Upper lobe of right lung (tissue), 1 donor: ENCODE results near the gene MOGAT3. TPM values are rescaled to one million over a fixed set of nuclear protein-coding genes. Genes with fewer than 3 reads are reported as not detected.
A peak's percentile ranks its signal among the peaks of the same experiment; 100 is the strongest.

Experiments used
- ATAC-seq: fragments of 200-7000 bp; cut with Tn5 transposase; one replicate; pipeline ENCODE4 v1.9.1; 2020; ENCODE audit warnings: mild to moderate bottlenecking, moderate library complexity
- DNase-seq: peaks from one replicate; pipeline ENCODE4 v3.0.0-alpha.2; 2020
- H3K27ac ChIP-seq: fragments of 200-600 bp; one replicate; pipeline ENCODE4 v1.8.0; 2022
- H3K27me3 ChIP-seq: fragments of 200-600 bp; one replicate; pipeline ENCODE4 v1.8.0; 2022; ENCODE audit warnings: mild to moderate bottlenecking
- H3K36me3 ChIP-seq: fragments of 200-600 bp; one replicate; pipeline ENCODE4 v1.8.0; 2022
- H3K4me1 ChIP-seq: fragments of 200-600 bp; one replicate; pipeline ENCODE4 v1.8.0; 2022
- H3K4me3 ChIP-seq: fragments of 200-600 bp; one replicate; pipeline ENCODE4 v1.8.0; 2022; ENCODE audit warnings: mild to moderate bottlenecking
- H3K9me3 ChIP-seq: fragments of 200-600 bp; one replicate; pipeline ENCODE4 v1.8.0; 2022
- CTCF ChIP-seq: fragments of 200-600 bp; IDR thresholded peaks from one replicate; pipeline ENCODE4 v1.8.0; 2022; ENCODE audit warnings: antibody characterized with exemption
- intact Hi-C: fragments of 100-400 bp; cut with DNase I; formaldehyde crosslinking; loops from one replicate; pipeline ENCODE4 v1.11.0; 2022
- total RNA-seq: library from RNA; stranded (reverse); fragmentation: NEBNext Ultra II Directional; extraction: Animal tissue kit (Norgen Biotek cat#: 25700); gene quantifications from one replicate; pipeline ENCODE4 v1.2.1, GENCODE V29; 2021
- donor health status: DM: no; HTN: yes; CAD: no; lungs with severe emphysema.

MOGAT3 gene
- total RNA-seq, 1 donor from 2014 or later, result not detected

DNA sequence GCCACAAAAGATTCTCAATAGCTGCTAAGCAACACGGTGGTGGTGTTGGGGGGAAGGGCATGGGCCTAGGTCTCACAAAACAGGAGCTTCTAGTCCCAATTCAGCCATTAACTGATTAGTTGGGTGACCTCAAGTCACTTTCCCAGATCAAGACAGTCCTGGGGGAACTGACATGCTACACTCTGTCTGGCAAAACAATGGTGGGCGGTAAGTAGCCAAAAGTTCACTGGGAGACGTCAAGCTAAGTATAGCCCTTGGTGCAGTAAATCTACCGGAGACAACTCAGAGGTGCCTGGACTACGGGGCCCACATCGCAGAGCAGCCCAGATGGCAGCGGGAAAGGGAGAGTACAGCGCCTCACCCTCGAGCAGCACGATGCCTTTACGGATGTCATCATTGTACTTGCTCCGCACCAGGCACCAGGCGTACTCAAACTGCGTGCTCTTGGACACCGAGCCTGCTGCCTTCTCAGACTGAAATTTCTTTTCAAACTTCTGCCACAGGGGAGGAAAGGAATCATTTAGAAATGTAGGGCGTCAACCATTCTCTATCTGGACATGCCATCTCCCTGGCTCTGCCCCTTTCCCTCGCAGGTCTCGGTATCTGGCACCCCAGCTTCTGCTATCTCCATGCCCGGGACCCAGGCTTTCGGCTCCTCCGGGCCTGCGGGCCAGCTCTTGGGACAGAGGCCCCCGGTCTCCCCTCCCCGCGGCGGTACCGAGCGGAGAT is 43.0 kb upstream of the MOGAT3 start:
- ATAC-seq, result no peak
- Histone ChIP-seq H3K27me3 (no peaks in the 10 kb centered on the region), H3K4me3 (peak overlapping the region; percentile 65), H3K9me3 (no peaks in the 10 kb centered on the region), H3K36me3 (peaks cover 24% of the 10 kb centered on the region), H3K27ac (peak overlapping the region; percentile 83), H3K4me1 (peaks cover 9% of the 10 kb centered on the region)
- intact Hi-C loops, result no loop called here
- no peak for TF ChIP-seq CTCF
- no peak for DNase-seq

- H3K36me3 ChIP-seq, result peaks cover 31% of the 10 kb centered on the region
- H3K27ac ChIP-seq, result no peak overlapping the region
- no peaks in the 10 kb centered on the region for H3K27me3 ChIP-seq
- DNase-seq, result no peak
- H3K9me3 ChIP-seq, result no peaks in the 10 kb centered on the region
- no peak overlapping the region for H3K4me3 ChIP-seq
- H3K4me1 ChIP-seq, result peaks cover 20% of the 10 kb centered on the region
- intact Hi-C loops, result no loop called here
- ATAC-seq, result no peak
- TF ChIP-seq CTCF, result no peak
Observed at GRCh38 chr7:101241443-101242349, 40.9 kb upstream of the MOGAT3 start.

DNA sequence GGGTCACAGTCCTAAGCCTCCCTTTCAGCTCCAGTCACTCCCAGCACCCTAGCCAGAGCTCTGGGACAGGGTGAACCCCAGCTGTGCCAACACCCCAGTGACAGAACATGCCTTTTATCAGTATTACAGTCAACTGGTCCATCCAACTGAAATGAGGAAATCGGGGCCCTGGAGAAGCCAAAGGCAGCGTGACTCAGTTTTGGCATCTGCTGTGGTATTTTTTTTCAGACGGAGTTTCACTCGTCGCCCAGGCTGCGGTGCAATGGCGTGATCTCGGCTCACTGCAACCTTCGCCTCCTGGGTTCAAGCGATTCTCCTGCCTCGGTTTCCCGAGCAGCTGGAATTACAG is 40.2 kb upstream of the MOGAT3 start:
- H3K27ac ChIP-seq, result peak overlapping the region; percentile 17
- no peaks in the 10 kb centered on the region for H3K27me3 ChIP-seq
- no peak for ATAC-seq
- no peak overlapping the region for H3K4me3 ChIP-seq
- peaks cover 31% of the 10 kb centered on the region for H3K36me3 ChIP-seq
- peaks cover 20% of the 10 kb centered on the region for H3K4me1 ChIP-seq
- TF ChIP-seq CTCF, result no peak
- intact Hi-C loops, result no loop called here
- DNase-seq, result no peak
- H3K9me3 ChIP-seq, result no peaks in the 10 kb centered on the region

DNA sequence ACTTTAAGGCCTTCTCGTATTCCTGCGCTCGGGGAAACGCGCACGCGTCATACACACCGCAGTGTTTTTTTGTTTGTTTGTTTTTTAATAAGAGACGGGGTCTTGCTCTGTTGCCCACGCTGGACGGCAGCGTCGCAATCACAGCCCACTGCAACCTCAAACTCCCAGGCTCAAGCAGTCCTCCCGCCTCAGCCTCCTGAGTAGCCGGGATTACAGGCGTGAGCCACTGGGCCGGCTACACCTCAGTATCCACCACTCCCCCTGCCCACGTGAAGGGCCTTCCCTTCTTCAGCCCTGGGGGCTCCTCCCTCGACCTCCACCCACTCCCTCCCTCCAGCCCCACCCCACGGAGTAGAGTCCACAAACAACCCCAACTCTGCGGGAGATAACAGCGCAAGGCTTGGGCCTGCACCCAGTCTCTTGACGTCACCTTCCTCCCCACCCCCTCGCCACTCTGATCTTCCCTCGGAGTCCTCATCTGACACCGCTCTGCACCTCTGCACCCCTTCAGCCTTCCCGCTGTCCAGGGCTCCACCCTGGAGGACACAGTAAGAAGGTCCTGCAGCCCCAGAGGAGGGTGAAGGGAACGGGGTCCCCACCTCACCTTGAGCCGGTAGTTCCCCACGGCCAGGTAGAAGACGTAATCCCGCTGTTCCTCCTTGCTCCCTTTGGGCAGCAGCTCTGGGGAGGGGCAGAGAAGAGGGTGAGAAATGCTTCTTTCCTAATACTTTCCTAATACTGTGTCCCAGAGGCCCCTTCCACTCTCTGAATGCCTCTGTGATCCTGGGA is 39.6 kb upstream of the MOGAT3 start:
- Histone ChIP-seq H3K27ac (peak overlapping the region; percentile 65), H3K9me3 (no peaks in the 10 kb centered on the region), H3K4me3 (no peak overlapping the region), H3K27me3 (no peaks in the 10 kb centered on the region), H3K36me3 (peaks cover 31% of the 10 kb centered on the region), H3K4me1 (peaks cover 20% of the 10 kb centered on the region)
- ATAC-seq, result no peak
- no peak for TF ChIP-seq CTCF
- intact Hi-C loops, result no loop called here
- DNase-seq, result no peak

DNA sequence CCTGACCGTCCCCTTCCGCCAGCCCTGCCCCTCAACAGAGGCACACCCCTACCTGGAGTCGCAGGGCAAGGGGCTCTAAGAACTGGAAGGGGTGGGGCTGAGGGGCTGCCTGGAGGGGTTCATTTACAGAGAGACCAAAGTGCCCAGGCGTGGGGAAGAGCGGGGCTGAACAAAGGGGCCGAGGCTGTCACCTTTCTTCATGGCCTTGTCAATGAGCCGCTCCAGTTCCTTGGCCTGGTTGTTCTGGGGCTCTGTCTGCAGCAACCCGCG is 39.0 kb upstream of the MOGAT3 start:
- no peak for TF ChIP-seq CTCF
- no peak for ATAC-seq
- no peaks in the 10 kb centered on the region for H3K9me3 ChIP-seq
- peaks cover 31% of the 10 kb centered on the region for H3K36me3 ChIP-seq
- peaks cover 20% of the 10 kb centered on the region for H3K4me1 ChIP-seq
- H3K4me3 ChIP-seq, result no peak overlapping the region
- intact Hi-C loops, result no loop called here
- H3K27me3 ChIP-seq, result no peaks in the 10 kb centered on the region
- DNase-seq, result no peak
- peak overlapping the region; percentile 65 for H3K27ac ChIP-seq
